Activated naive CD4-positive, alpha-beta T cell treated with Interleukin-2 at 50 U/mL for 16 hours (primary cell): ENCODE data around the gene ST6GALNAC3.

Source experiments
- DNase-seq: peaks from one replicate; pipeline ENCODE4 v3.0.0-alpha.2; 2020

The ST6GALNAC3 gene

DNA sequence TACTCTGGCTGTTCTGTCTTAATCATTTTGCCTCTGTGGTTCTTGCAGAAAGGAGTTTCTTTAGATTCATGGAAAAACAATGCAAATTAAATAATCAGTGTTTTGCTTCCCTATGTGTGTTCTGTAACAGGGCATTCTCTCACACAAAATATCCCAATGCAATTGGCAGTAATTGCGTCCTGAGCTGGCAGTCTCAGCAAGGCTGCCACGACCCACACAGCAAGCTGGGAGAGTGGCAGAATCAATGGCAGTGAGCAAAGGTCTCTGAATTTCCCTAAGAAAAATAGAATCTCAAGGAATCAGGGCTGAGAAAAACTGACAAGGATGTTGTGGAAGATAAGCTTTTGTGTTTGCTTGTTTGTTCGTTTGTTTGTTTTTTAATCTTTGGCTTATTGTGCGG is 594.6 kb downstream of the ST6GALNAC3 start:
- no peak for DNase-seq

DNA sequence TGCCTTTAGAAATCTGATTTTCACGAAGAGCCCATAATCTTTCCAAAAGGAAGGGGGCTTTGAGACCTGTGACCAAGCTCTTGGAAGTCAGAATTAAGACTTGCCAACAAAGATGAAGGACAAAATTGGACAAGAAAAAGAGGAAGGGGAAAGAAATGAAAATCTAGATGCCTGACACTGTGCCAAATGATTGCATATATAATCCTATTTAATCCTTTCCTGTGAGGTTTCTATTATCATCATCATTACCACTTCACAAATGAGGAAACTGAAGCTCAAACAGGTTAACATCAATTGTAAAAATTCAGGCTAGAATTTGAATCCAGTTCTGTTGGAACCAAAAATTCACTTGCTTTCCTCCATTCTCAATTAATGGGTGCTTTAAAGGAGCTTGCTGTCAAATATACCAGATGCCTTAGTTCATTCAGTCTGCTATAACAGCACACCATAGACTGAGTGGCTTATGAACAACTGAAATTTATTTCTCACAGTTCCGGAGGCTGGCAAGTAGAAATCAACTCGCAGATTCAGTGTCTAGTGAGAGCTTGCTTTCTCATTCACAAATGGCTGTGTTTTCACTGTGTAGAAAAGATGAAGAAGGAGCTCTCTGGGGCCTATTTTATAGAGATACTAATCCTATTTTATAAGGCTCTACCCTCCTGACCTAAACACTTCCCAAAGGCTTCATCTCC is 595.2 kb downstream of the ST6GALNAC3 start:
- DNase-seq, result no peak

DNA sequence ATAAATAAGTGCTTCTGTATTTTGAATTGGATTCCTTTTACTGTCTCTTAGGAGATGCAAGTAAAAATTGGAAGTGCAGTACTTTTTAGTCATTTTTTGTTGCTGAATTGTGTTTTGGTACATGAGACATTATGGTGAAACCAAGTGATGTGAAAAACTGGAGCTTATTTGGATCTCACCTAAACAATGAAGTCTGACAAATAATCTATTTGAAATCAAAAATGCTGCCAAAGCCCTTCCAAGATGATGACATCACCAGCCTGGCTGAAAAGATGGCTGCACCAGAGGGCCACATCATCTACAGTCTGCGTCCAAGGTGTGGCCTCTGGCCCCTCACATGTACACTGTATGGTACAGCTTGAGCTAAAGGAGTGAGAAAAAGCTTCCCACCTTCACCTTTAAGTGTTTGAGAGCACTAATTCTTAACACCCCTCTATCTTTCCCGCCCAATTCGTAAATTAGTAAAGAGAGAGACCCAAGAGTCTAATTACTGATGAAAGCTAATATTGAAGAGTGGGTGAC is 600.2 kb downstream of the ST6GALNAC3 start:
- no peak for DNase-seq

DNA sequence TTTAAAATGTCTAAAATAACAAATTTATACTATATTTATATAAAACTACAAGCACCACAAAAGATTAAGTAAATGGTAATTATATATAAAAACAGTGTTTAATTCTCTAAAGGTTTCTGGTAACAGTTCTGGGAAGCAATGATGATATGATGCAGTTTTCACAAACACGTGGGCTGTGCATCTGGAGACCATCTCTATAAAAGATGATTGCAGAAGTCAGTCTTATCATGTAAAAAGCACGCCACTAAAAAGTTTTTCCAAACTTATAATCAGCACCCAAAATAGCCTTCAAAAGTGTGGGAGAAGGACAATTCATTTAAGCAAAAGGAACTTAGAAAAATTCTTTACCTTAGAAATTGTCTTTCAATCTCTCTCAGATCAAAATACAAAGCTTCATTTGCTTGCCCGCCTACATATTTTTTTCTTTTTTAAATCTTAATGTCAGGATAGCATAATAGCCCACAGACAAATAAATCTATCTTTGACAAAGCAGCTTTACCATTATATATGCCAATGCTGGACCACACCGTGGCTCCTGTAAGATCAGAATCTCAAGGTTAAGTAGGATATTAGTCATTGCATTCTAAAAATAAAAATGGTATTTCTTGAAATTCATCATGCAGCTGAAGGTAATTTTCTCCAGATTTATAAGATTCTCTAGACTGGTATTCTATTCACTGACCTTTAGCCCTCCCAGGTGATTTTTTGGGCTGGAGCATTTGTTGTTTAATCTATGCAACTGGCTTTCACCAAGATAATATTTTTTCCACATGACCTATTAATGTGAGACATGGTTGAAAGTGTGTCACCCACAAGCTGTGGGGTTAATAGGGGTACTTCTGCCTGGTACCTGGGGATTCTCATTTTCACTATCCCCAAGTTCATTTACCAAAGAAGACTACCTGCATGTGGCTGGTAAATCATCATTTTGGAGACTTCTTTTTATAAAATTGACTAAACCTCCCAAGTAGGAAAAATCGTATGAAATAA is 603.2 kb downstream of the ST6GALNAC3 start:
- DNase-seq, result no peak

DNA sequence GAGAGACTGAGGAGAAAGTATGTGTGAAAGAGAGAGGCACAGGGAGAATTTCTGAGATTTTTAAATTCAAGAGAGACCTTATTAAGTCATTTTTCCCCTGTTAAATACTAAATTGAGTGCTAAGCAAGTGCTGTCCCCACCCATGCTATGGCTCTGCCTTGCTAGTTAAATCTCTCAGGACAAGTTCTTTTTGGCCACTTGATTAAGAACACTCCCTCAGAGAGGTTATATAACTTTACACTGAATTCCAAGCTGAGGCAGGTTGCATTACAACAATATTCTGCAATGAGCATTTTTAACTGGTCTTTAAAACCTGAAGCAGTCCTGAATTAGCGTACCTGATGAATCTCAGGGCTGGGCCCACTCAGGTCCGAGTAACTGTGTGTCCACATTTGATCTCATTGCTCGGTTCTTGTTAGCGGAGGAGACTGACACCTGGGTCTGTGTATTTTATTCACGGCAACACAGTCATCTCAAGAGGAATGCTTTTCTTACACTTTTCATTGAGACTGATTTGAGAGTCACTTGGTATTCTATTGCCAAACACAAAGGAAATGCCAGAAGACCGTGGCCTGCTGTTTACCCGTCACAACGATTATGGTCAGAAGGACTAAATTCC is 605.1 kb downstream of the ST6GALNAC3 start:
- DNase-seq, result no peak

DNA sequence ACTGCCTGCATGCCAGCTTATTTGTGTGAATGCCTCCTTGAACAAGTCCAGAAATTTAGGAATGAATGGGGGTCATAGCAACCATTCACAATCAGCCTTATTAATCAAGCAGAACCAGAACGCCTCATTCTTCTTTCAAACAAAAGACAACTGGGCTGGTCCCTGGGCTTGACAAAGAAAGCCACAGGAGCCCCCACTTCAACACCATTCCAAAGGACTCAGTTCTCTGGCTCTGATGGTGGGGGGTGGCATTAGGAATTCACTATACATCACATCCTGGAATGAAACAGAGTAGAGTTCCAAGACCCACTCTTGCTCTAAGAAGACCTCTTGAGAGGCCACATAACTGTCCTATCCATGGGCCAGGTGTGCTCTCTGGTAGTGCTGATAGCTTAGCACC is 606.1 kb downstream of the ST6GALNAC3 start:
- no peak for DNase-seq

DNA sequence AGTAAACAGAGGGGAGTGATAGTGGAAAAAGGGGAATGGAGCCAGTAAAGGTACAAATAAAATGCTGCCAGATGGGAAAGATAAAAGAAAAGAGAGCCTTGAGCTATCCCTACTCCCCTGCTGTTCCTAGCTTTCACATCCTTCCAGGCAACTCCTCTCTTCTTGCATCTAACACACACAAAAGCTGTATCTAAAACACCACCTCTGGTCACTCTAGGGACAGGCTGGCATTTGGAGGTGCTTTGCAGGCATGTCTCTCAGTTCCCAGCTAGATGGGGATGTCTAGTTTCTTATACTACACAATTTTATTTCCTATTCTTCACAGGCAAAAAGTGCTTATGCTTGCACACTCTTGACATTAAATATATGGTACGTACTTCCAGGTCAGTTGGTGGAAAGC is 607.6 kb downstream of the ST6GALNAC3 start:
- DNase-seq, result no peak
